Neural cell (in vitro differentiated cells): ENCODE data around the gene ZBTB8A.

Experiments used
- CTCF ChIP-seq: fragments of 450-650 bp; IDR thresholded peaks from 2 replicates; pipeline ENCODE4 v1.5.1; 2014; ENCODE audit warnings: antibody characterized with exemption, mild to moderate bottlenecking, moderate library complexity; ENCODE audit not compliant: poor library complexity, severe bottlenecking
- EP300 ChIP-seq: fragments of 450-650 bp; conservative IDR thresholded peaks from 2 replicates; pipeline ENCODE4 v1.6.1; 2014; ENCODE audit warnings: antibody characterized with exemption, mild to moderate bottlenecking, moderate library complexity; ENCODE audit not compliant: poor library complexity, severe bottlenecking
- EZH2 ChIP-seq: fragments of 200-600, 300-800 bp; shearing (Covaris generic), sonication (generic); IDR thresholded peaks from 2 replicates; pipeline ENCODE4 v1.6.1; 2014; ENCODE audit warnings: antibody characterized with exemption, low read length, borderline replicate concordance, mild to moderate bottlenecking; ENCODE audit not compliant: insufficient read depth, poor library complexity, severe bottlenecking
- MXI1 ChIP-seq: fragments of 450-650 bp; conservative IDR thresholded peaks from 2 replicates; pipeline ENCODE4 v1.6.1; 2014; ENCODE audit warnings: antibody characterized with exemption, mild to moderate bottlenecking; ENCODE audit not compliant: poor library complexity, severe bottlenecking
- POLR2AphosphoS5 ChIP-seq: IDR thresholded peaks from 2 replicates; pipeline ENCODE4 v1.6.1; 2012
- RAD21 ChIP-seq: fragments of 450-650 bp; conservative IDR thresholded peaks from 2 replicates; pipeline ENCODE4 v1.6.1; 2014; ENCODE audit warnings: antibody characterized with exemption, mild to moderate bottlenecking, moderate library complexity
- REST ChIP-seq: IDR thresholded peaks from 2 replicates; pipeline ENCODE4 v1.6.1; 2012; ENCODE audit warnings: borderline replicate concordance
- SMC3 ChIP-seq: fragments of 450-650 bp; conservative IDR thresholded peaks from 2 replicates; pipeline ENCODE4 v1.6.1; 2014; ENCODE audit warnings: antibody characterized with exemption, mild to moderate bottlenecking, moderate library complexity; ENCODE audit not compliant: poor library complexity
- TAF1 ChIP-seq: IDR thresholded peaks from 2 replicates; pipeline ENCODE4 v1.6.1; 2012; ENCODE audit warnings: low read depth

- no peak for TF ChIP-seq REST
- peak; percentile 25 for TF ChIP-seq CTCF
- no peak for TF ChIP-seq EZH2
- no peak for TF ChIP-seq TAF1
- TF ChIP-seq POLR2AphosphoS5 = no peak
- no peak for TF ChIP-seq MXI1
- no peak for TF ChIP-seq SMC3
- no peak for TF ChIP-seq EP300
- no peak for TF ChIP-seq RAD21
These were observed 80.7 kb downstream of the ZBTB8A start for GRCh38 chr1:32619701-32620485.
